Measurements from ENCODE around the gene ABTB2.

The ABTB2 gene

GRCh38 chr11:34349882-34350281 lies 7.9 kb downstream of the ABTB2 start:
- TF ChIP-seq CSDC2 (CRISPR knock-in tag; IDR thresholded peaks at IDR 0.05) (no peak), PATZ1 (CRISPR knock-in tag; IDR thresholded peaks at IDR 0.05; ENCODE audit: borderline replicate concordance) (no peak), CREB5 (CRISPR knock-in tag; IDR thresholded peaks at IDR 0.05; ENCODE audit: low read depth) (no peak), OSR1 (CRISPR knock-in tag; IDR thresholded peaks at IDR 0.05) (no peak), CSRNP3 (CRISPR knock-in tag; IDR thresholded peaks at IDR 0.05) (no peak), ARNTL (CRISPR knock-in tag; IDR thresholded peaks at IDR 0.05; ENCODE audit: borderline replicate concordance, low read depth) (no peak), ISL1 (CRISPR knock-in tag; IDR thresholded peaks at IDR 0.05) (no peak), TSHZ2 (CRISPR knock-in tag; IDR thresholded peaks at IDR 0.05) (no peak), POU6F1 (CRISPR knock-in tag; IDR thresholded peaks at IDR 0.05; ENCODE audit: borderline replicate concordance, low read depth) (no peak), ESRRG (CRISPR knock-in tag; IDR thresholded peaks at IDR 0.05) (no peak), ZNF8 (CRISPR knock-in tag; IDR thresholded peaks at IDR 0.05) (no peak), SNAI2 (CRISPR knock-in tag; IDR thresholded peaks at IDR 0.05) (no peak), ZC3H10 (CRISPR knock-in tag; IDR thresholded peaks at IDR 0.05) (no peak), BACH2 (CRISPR knock-in tag; IDR thresholded peaks at IDR 0.05; ENCODE audit: borderline replicate concordance) (no peak), RARB (CRISPR knock-in tag; IDR thresholded peaks at IDR 0.05) (no peak)

GRCh38 chr11:34348919-34349318 lies 8.9 kb downstream of the ABTB2 start:
- TF ChIP-seq BACH2 (CRISPR knock-in tag; IDR thresholded peaks at IDR 0.05; ENCODE audit: borderline replicate concordance) = no peak
- TF ChIP-seq ZNF8 (CRISPR knock-in tag; IDR thresholded peaks at IDR 0.05) = no peak
- no peak for TF ChIP-seq GLIS3 (CRISPR knock-in tag; IDR thresholded peaks at IDR 0.05)
- no peak for TF ChIP-seq TCF4 (CRISPR knock-in tag; IDR thresholded peaks at IDR 0.05; ENCODE audit: borderline replicate concordance)
- TF ChIP-seq ZC3H10 (CRISPR knock-in tag; IDR thresholded peaks at IDR 0.05) = no peak
- no peak for TF ChIP-seq CSRNP3 (CRISPR knock-in tag; IDR thresholded peaks at IDR 0.05)
- no peak for TF ChIP-seq CREB5 (CRISPR knock-in tag; IDR thresholded peaks at IDR 0.05; ENCODE audit: low read depth)
- no peak for TF ChIP-seq SNAI2 (CRISPR knock-in tag; IDR thresholded peaks at IDR 0.05)
- no peak for TF ChIP-seq TSHZ2 (CRISPR knock-in tag; IDR thresholded peaks at IDR 0.05)
- TF ChIP-seq TOX (CRISPR knock-in tag; IDR thresholded peaks at IDR 0.05; ENCODE audit: borderline replicate concordance) = no peak

More at GRCh38 chr11:34349882-34350281, 7.9 kb downstream of the ABTB2 start:
- no peak for ATAC-seq

More at GRCh38 chr11:34348919-34349318, 8.9 kb downstream of the ABTB2 start:
- ATAC-seq = no peak

Data from SK-N-SH treated with all-trans-retinoic acid at 6 μM for 48 hours (cell line).